ENCODE results near the gene CLEC5A. TPM values are rescaled to one million over a fixed set of nuclear protein-coding genes. Genes with fewer than 3 reads are reported as not detected.

Gene CLEC5A
- total RNA-seq, 1 experiment from 2014 or later: not detected

- ATAC-seq: no peak
- intact Hi-C loops (cut with micrococcal nuclease; ENCODE audit: unreplicated experiment) (no loop called here), in situ Hi-C loops (cut with HindIII; ENCODE audit: low pct_unique_long_range_greater_than_20kb, low sequenced_read_pairs) (no loop called here)
- Histone ChIP-seq H3K36me3 (ENCODE audit: control insufficient read depth, insufficient read depth, low read length) (no peaks in the 10 kb centered on the region), H3K4me1 (ENCODE audit: control insufficient read depth, insufficient read depth, low read length) (no peaks in the 10 kb centered on the region), H3K4me3 (ENCODE audit: low read depth in 2 of 2, low read length in 2 of 2) (no peak overlapping the region), H3K27ac (ENCODE audit: low read length) (no peak overlapping the region), H3K9me3 (ENCODE audit: control insufficient read depth, insufficient read depth, low read depth, low read length) (no peaks in the 10 kb centered on the region), H3K27me3 (ENCODE audit: control insufficient read depth, insufficient read depth, low read length) (no peaks in the 10 kb centered on the region; the same call in 1 of the 2 replicates)
- ChIA-PET POLR2A (interaction anchor here (0.5 kb wide), 1 partner anchor 122 kb away, joined by 7 read pairs; no protein-coding TSS in a partner anchor), CTCF (no interaction called here)
- TF ChIP-seq TCF7L2 (IDR thresholded peaks at IDR 0.05; ENCODE audit: low read depth, low read length) (no peak), SIN3A (IDR thresholded peaks at IDR 0.05; ENCODE audit: borderline replicate concordance, insufficient read depth, low read depth, low read length) (no peak), CTCF (IDR thresholded peaks at IDR 0.05) (peak; percentile 30; the same call in 1 of the 2 replicates), POLR2AphosphoS5 (IDR thresholded peaks at IDR 0.05; ENCODE audit: low read depth, low read length) (no peak), REST (IDR thresholded peaks at IDR 0.05; ENCODE audit: insufficient read depth in 1 of 2, low read depth in 2 of 2, low read length in 1 of 2) (no peak)
- BruUV-seq (replicated peaks): no TSS peak
- no peak for DNase-seq (ENCODE audit: low read depth, low spot score)
Observed at GRCh38 chr7:141974831-141975230, 28.1 kb upstream of the CLEC5A start.

- BruUV-seq (replicated peaks): no TSS peak
- H3K27me3 ChIP-seq (ENCODE audit: control insufficient read depth, insufficient read depth, low read length): no peaks in the 10 kb centered on the region
- in situ Hi-C loops (cut with HindIII; ENCODE audit: low pct_unique_long_range_greater_than_20kb, low sequenced_read_pairs): no loop called here
Observed at GRCh38 chr7:141973673-141974072, 26.9 kb upstream of the CLEC5A start, which contains the start of gene TAS2R38. TAS2R38 (minus strand) TSS chr7:141973773; CDS start chr7:141973689, 84 bp downstream.

More at GRCh38 chr7:141973673-141974072, 26.9 kb upstream of the CLEC5A start, which contains the start of gene TAS2R38:
- H3K36me3 ChIP-seq (ENCODE audit: control insufficient read depth, insufficient read depth, low read length): no peaks in the 10 kb centered on the region
- no peak for ATAC-seq
- no peak within 1 kb of the TSS for H3K4me3 ChIP-seq (ENCODE audit: low read depth in 2 of 2, low read length in 2 of 2)
- no peaks in the 10 kb centered on the region for H3K4me1 ChIP-seq (ENCODE audit: control insufficient read depth, insufficient read depth, low read length)
- TF ChIP-seq SIN3A (IDR thresholded peaks at IDR 0.05; ENCODE audit: borderline replicate concordance, insufficient read depth, low read depth, low read length) (no peak), REST (IDR thresholded peaks at IDR 0.05; ENCODE audit: insufficient read depth in 1 of 2, low read depth in 2 of 2, low read length in 1 of 2) (no peak), TCF7L2 (IDR thresholded peaks at IDR 0.05; ENCODE audit: low read depth, low read length) (no peak), POLR2AphosphoS5 (IDR thresholded peaks at IDR 0.05; ENCODE audit: low read depth, low read length) (no peak), CTCF (IDR thresholded peaks at IDR 0.05) (no peak)
- POLR2A ChIA-PET: no interaction called here
- DNase-seq (ENCODE audit: low read depth, low spot score): no peak
- CTCF ChIA-PET: no interaction called here
- no peak within 1 kb of the TSS for H3K27ac ChIP-seq (ENCODE audit: low read length)
- intact Hi-C loops (cut with micrococcal nuclease; ENCODE audit: unreplicated experiment): no loop called here
- H3K9me3 ChIP-seq (ENCODE audit: control insufficient read depth, insufficient read depth, low read depth, low read length): no peaks in the 10 kb centered on the region
